ENCODE measurements around the gene UROC1. TPM values are rescaled to one million over a fixed set of nuclear protein-coding genes. Genes with fewer than 3 reads are reported as not detected.
A peak's percentile ranks its signal among the peaks of the same experiment; 100 is the strongest.
"Not testable (repeated sequence)": the region's sequence is repeated elsewhere in the genome, so short reads cannot be mapped to it uniquely, and the experiment has no call there.

Gene UROC1
- total RNA-seq, 2 donors from 2014 or later: not detected

DNA sequence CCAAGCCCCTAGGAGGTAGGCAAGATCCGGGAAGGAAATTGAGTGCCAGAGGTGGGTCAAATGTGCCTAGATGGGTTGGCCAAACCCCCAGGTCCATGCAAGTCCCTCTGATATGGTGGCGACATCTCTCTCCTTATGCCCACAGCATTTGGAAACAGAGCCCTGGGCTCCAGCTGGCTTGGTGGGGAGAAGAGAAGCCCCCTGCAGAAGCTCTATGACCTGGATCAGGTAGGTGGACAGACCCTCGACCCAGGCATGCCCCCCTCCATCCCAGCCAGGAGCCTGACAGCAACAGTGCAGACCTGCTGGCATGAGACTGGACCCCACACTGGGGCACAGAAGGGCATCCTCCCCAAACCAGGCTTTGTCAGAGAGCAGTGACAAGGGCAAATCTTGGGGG lies 18.6 kb upstream of the UROC1 start:
- DNase-seq: peak; percentile 5
- intact Hi-C loops (cut with DNase I): no loop called here
- no peak for ATAC-seq

DNA sequence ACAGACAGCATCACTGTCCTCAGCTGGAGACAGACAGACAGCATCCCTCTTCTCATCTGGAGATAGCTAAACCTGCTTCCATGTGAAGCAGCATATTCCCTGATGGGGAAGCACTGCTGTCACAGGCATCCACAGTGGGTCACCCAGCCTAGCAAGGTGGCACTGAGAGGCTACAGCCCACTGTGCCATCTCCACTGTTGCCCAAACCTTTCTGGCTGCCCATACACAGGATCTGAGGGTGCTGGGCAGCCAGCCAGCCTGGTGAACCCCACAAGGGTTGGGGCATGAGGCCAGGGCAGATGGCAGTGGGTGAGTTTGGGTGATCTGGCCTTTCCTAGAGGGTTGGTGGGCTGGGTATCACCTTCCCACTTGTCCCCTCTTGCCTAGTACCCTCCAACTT lies 18.1 kb upstream of the UROC1 start:
- ATAC-seq (no peak), DNase-seq (peak; percentile 7)
- intact Hi-C loops (cut with DNase I): no loop called here

DNA sequence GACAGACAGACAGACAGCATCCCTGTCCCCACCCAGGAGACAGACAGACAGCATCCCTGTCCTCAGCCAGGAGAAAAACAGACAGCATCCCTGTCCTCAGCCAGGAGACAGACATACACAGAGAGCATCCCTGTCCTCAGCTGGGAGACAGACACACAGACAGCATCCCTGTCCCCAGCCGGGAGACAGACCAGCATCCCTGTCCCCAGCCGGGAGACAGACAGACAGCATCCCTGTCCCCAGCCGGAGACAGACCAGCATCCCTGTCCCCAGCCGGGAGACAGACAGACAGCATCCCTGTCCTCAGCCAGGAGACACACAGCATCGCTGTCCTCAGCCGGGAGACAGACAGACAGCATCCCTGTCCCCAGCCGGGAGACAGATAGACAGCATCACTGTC lies 17.1 kb upstream of the UROC1 start:
- ATAC-seq; intact Hi-C loops (cut with DNase I): not testable (repeated sequence)
- peak; percentile 7 for DNase-seq

DNA sequence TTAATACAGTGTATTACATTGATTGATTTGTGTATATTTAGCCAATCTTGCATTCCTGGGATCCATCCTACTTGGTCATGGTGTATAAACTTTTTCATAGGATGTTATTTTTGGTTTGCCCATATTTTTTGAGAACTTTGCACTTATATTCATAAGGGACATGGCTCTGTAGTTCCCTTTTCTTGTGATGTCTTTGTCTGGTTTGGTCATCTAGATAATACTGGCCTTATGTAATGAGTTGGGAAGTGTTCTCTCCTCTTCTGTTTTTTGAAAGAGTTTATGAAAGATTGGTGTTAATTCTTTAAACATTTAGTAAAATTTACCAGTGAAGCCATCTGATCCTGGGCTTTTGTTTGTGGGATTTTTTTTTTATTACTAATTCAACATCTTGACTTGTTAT lies 15.9 kb upstream of the UROC1 start:
- DNase-seq: no peak
- intact Hi-C loops (cut with DNase I): no loop called here
- ATAC-seq: no peak

DNA sequence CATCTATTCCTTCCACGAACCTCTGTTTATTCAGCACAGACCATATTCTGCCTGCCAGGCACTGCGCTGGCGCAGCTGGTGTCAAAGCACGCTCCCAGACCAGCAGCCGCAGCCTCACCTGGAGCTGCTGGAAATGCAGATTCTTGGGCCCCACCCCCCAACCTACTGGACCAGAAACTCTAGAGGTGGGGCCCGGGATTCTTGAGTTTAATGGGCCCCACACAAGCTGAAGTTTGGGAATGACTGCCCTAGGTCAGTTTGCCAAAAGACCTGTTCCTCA lies 13.4 kb upstream of the UROC1 start:
- intact Hi-C loops (cut with DNase I): no loop called here
- no peak for ATAC-seq
- no peak for DNase-seq

DNA sequence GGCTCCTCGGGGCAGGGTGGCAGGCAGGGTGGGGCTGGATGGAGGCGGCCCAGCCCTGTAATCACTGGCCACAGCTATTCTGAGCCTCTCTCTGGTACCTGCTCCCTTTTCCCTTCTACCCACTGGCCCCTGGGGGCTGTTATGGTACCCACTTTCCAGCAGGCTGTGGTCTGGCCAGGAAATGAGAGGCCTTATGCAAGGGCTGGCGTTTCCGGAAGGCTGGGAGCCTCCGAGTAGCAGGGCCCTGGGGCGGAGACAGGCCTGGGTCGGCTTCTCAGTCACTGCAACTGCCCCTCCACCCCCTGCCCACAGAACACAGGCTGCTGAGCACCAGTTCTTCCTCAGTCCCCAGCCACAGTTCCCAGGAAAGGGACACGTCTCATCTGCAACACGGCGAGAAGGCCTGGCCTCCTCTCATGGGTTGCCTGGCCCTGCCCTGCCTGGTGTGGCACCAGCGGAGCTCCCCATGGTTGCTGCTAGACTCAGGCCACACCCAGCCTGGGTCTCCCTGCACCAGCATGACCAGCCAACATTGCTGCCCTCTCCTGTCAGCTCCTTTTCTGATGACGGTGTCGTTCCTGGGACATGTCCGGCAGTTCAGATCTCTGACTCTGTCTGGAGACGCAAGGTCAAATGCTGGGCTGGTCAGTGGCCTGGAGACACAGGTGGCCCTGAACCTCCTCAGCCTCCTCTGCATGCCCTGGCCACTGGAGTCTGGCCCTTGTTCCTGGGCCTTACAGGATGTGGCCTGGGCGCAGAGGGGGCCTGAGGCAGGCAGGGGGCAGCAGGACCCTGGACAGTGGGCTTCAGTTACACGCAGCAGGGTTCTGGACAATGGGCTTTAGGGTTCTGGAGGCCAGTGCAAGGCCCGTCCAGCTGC lies 12.8 kb upstream of the UROC1 start:
- peak; percentile 63 for DNase-seq
- intact Hi-C loops (cut with DNase I): no loop called here
- peak; percentile 20 to 71 for ATAC-seq

DNA sequence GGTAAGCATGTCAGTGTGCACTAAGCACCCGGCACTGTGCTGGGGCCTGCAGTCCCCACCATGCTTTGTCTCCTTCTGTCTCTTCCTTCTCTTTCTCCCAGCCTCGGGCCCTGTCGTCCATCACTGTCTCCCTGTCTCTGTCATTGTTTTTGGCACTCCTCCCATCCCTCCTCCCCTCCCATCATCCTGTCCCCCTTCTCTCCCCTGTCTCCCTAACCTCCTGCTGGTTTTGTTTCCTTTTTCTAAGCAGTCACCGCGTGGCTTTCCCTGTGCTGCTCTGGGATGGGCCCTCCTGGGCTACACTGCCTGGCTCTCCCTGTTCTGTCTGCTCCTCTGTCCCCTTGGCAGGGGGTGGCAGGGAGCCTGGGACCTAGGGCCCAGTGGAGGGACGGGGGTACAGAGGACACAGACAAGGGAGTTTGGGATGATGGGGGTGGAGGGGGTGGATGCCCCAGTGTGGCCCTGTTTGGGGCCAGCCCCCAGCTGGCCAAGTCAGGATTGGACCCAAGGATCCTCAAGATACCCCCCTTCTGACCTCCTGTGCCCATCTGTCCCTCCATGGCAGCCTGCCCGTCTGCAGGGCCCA lies 12.1 kb upstream of the UROC1 start:
- ATAC-seq: peak in 1 of 2 donors; percentile 4
- peak; percentile 12 for DNase-seq
- intact Hi-C loops (cut with DNase I): loop anchor here (10.0 kb wide), 2 partner anchors 925 to 1015 kb away; no protein-coding TSS in a partner anchor

DNA sequence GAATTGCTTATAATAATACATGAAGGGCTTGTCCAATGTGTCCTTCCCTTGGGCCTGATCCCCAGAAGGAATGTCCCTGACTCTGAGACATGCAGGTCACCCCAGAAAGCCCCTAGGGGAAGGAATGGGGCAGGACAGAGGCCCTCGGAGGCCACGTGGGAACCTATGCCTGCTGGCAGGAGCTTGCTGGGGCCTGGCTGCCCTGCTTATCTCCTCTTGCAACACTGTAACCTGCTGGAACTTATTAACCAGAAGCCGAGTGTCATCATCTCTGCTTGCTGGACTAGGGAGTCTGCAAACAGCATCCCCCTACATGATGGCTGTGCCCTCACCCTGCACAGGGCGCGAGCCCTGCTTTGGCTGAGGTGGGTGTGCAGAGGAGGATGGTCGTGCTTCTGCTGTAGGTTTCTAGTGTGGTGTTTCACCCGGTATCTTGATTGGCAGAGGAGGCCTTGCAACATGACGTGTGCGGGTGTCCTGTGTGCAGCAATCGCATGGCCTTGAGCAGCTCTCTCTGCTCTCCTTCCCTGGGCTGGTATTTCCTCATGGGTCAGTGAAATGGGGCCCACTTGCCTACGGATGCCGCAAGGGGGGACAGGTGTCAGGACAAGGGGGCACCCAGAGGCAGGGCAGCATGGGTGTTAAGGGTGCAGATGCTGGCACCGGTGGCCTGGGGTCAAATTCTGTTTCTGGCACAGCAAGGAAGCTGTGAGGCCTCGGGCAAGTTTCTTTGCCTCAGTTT lies 11.4 kb upstream of the UROC1 start:
- ATAC-seq: peak; percentile 40 to 81
- DNase-seq: peak; percentile 19
- intact Hi-C loops (cut with DNase I): loop anchor here (10.0 kb wide), 2 partner anchors 926 to 1016 kb away; no protein-coding TSS in a partner anchor

DNA sequence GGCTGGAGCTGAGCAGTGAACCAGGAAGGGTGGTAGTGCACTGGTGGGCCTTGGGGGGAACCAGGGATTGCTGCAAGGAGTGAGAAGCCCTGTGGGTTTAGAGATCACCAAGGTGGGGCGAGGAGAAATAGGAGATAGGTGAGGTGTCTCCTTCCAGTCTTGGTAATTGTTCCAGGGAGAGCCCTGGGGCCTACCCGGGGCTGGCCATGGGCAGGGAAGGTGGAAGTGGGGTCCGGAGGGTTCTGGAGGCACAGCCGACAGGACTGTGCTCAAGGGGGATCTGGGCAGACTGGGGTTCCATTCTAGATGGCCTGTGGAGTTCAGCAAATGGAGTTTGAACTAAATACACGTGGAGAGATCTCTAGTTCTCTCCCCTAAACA lies 10.8 kb upstream of the UROC1 start:
- DNase-seq (peak; percentile 5), ATAC-seq (no peak)
- intact Hi-C loops (cut with DNase I): loop anchor here (10.0 kb wide), 2 partner anchors 926 to 1016 kb away; no protein-coding TSS in a partner anchor

DNA sequence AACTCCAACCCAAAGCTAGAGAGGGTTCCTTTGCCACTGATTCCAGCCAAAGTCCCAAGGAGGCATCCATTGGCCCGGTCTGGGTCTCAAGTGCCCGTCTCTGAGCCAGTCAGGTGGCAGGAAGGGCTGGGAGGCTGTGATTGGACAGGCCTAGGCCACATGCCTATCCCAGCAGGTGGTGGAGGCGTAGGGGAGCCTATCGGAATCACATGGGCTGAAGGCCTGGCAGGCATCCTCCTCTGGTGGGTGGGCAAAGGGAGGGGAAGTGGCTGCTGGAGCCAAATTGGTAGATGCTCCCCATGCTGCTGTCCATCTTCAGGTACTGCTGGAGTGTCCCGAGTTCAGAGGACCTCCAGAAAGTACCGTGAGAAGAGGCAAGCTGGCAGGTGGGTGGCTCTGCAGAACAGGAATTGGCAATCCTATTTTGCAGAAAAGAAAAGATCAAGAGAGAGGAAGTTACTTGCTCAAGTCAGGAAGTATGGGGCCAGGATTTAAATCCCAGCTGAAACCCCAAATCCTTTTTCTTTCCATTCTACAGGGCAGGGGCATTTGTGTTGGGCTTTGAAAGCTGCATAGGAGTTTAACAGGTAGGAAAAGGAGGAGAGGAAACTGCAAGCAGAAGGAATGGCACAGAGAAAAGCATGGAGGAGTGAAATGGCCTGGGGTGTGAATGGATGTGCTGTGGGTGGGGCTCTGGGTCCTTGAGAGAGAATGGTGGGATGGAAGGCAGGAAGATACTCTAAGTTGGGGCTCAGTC lies 10.1 kb upstream of the UROC1 start:
- intact Hi-C loops (cut with DNase I): loop anchor here (10.0 kb wide), 2 partner anchors 927 to 1017 kb away; no protein-coding TSS in a partner anchor
- DNase-seq (peak; percentile 10), ATAC-seq (no peak)

DNA sequence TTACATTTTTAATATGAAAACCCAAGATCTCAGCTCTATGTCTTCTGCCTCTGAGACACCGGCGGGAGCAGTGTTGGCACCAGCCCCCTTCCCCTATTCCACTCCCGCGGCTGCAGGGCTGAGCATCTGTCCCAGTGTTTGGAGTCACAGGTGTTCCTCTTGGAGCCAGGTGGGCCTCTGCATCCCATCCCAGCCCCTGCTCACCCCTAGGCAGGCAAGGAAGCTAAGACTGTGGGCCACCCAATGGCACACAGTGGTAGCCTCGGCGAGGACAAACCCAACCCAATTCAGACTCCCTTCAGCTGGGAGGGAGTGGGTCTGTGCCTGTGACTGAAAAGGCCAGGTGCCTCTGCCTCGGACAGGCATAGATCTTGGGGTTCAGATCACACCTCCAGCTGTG lies 9.4 kb upstream of the UROC1 start:
- ATAC-seq: no peak
- DNase-seq: peak; percentile 2
- intact Hi-C loops (cut with DNase I): loop anchor here (10.0 kb wide), 2 partner anchors 928 to 1018 kb away; no protein-coding TSS in a partner anchor

DNA sequence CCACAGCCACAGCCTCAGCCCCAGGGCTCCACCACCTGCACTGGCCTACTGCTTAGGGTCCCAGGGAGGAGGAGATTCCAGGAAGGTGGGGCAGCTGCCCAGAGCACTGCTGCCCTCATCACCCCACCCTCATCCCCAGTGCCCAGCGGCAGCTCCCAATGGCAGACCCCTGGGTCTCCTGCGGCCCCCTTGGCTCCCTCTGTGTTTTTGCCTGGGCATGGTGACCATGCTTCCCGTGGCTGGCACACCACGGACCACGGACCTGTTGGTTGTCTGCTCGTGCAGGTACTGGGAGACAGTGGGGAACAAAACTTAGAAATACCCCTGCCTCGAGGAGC lies 9.1 kb upstream of the UROC1 start:
- ATAC-seq (no peak), DNase-seq (peak; percentile 10)
- intact Hi-C loops (cut with DNase I): loop anchor here (10.0 kb wide), 2 partner anchors 928 to 1018 kb away; no protein-coding TSS in a partner anchor

DNA sequence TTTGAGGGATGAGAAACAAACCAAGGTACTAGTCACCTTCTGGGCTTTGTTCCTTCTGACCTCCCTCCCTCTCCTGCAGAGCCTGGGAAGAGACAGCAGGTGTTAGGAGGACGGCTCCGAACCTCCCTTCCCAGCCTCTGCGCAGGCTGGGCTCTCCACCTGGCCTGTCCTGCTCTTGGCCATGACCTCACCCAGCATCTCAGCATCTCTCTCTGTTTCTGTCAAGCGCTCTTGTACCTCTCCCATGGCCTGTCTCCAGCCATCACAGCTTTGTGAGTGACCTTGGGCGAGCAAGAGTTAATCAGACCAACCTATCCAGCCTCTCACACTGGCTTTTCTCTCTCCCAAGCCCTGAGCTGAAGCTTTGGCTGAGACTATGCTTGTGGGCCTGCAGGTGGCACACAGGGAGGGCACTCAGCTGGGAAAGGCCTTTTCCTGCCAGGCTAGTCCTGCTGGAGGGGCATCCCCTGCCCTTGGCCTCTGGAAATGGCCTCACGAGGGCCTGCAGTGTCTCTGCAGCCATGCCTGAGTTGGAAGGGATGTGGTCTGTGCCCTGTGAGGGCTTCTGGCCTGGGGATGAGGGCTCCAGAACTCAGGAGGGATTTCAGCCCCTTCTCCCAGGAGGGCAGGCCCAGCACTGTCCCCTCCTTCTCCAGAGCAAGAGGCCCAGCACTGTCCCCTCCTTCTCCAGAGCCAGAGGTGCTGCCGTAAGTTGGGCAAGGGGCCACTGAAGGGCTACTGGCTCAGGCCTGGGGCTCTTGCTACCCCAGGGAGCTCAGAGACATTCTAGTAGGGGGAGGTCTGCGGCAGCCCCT lies 8.5 kb upstream of the UROC1 start:
- intact Hi-C loops (cut with DNase I): loop anchor here (10.0 kb wide), 2 partner anchors 929 to 1019 kb away; no protein-coding TSS in a partner anchor
- DNase-seq: peak; percentile 8
- ATAC-seq: no peak

DNA sequence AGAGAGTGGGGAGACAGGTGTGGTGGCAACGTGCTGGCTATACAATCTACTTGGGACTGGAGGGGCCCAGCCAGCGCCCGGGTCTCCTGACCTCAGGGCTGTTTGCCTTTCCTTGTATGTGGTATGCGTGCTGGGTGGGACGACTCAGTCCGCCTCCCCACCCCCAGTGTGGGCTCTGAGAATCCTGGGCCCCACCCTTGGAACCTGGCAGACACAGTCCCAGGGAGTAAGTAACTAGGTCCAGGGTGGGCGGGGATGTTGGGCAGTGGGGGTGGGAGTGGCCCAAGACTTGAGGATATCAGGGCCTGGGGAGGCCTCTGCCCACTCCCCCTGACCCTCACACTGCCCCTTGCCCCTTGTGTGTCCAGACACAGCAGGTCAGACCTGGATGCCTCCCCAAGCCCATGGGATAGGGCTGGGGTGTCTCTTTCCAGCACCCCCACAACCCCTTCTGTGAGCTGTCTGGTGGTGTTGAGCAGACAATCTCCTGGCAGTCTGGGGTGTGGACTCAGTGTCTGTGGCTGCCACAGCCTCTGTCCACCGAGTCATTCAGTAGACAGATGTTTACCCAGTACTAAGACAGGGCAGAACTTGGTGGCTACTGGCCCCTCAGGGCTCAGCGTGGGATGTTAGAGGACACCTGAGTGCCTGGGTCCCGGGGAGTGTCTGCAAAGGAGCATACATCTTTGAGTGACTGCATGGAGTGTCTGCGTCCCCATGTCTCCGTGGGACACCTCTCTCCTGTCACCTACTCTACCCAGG lies 7.7 kb upstream of the UROC1 start:
- DNase-seq (peak; percentile 18), ATAC-seq (no peak)
- intact Hi-C loops (cut with DNase I): loop anchor here (10.0 kb wide), 2 partner anchors 930 to 1020 kb away; no protein-coding TSS in a partner anchor

DNA sequence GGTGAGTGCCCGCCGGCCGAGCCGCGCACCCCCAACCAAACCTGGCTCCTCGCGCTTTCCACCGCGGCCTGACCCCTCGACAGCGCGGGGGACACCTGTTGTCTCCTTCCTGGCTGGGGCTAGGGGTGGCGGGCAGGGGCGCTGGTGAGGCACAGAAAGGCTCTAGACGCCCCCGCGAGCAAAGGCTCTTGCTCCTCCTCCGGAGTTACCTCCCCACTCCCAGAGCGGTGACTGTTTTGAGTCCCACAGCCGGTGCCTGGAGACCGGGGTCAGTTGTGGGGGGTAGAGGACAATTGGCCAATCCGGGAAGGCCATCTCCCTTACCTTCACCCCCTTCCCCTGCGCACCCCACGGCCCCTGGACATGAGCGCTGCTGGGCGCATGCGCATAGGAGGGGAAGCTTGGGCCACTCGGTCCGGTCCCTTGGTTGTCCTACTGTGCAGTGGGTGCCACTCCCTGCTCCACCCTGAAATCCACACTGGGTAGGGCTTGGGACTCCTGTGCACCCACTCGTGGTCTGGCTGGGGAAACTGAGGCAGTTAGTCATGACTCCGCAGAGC lies 6.9 kb upstream of the UROC1 start:
- ATAC-seq (peak in 1 of 2 donors; percentile 23), DNase-seq (peak; percentile 37)
- intact Hi-C loops (cut with DNase I): loop anchor here (10.0 kb wide), 2 partner anchors 930 to 1020 kb away; no protein-coding TSS in a partner anchor

DNA sequence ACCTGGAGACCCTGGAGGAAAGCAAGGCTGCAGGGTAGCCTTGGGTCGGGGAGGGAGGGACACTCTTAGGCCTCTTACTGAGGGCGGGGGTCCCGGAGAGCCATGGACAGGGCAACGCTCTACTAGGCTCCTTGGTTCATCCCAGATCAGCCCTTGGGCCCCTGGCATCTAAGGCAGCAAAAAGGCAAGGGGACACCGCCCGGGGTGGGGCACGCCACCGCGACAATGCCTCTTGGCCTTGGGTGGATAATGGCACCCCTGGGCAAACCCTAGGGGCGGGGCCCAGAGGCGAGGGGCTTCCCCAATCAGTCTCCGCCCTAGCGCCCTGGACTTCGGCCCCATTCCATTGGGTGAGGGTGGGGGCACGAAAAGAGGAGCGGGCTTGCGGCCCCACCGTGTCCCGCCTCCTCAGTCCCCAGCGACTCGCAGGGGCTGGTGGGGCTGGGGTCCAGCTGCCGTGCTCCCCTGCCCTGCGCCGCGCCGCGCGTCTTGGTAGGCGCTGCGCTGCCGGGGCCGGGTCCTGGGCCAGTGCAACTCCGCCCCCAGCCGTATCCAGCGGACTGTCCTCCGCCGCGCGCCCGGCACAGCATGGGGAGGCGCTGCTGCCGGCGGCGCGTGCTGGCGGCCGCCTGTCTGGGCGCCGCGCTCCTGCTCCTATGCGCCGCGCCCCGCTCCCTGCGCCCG lies 6.3 kb upstream of the UROC1 start, which contains the start of gene CHST13:
Gene CHST13 (plus strand): TSS at position 411 of the 684 bp plus-strand sequence. CDS start 178 bp downstream, at position 589.
- peak; percentile 83 to 85 for ATAC-seq
- intact Hi-C loops (cut with DNase I): loop anchor here (10.0 kb wide), 2 partner anchors 931 to 1021 kb away; no protein-coding TSS in a partner anchor
- DNase-seq: peak; percentile 52
